Umbilical cord (tissue), 2 donors: ENCODE results near the gene SNX25. TPM values are rescaled to one million over a fixed set of nuclear protein-coding genes. Genes with fewer than 3 reads are reported as not detected.
"Not testable (repeated sequence)": the region's sequence is repeated elsewhere in the genome, so short reads cannot be mapped to it uniquely, and the experiment has no call there.

ENCODE experiments used
- DNase-seq: peaks from one replicate; pipeline ENCODE4 v3.0.0-alpha.2; 2015; ENCODE audit warnings: low spot score
- total RNA-seq: library from RNA; depleted of rRNA; stranded (reverse); fragments of >200 nt; gene quantifications from one replicate; pipeline ENCODE4 v1.2.3, GENCODE V29; 2014; ENCODE audit warnings: low replicate concordance; ENCODE audit not compliant: insufficient read depth

Gene SNX25
- 16.1 TPM for total RNA-seq

DNA sequence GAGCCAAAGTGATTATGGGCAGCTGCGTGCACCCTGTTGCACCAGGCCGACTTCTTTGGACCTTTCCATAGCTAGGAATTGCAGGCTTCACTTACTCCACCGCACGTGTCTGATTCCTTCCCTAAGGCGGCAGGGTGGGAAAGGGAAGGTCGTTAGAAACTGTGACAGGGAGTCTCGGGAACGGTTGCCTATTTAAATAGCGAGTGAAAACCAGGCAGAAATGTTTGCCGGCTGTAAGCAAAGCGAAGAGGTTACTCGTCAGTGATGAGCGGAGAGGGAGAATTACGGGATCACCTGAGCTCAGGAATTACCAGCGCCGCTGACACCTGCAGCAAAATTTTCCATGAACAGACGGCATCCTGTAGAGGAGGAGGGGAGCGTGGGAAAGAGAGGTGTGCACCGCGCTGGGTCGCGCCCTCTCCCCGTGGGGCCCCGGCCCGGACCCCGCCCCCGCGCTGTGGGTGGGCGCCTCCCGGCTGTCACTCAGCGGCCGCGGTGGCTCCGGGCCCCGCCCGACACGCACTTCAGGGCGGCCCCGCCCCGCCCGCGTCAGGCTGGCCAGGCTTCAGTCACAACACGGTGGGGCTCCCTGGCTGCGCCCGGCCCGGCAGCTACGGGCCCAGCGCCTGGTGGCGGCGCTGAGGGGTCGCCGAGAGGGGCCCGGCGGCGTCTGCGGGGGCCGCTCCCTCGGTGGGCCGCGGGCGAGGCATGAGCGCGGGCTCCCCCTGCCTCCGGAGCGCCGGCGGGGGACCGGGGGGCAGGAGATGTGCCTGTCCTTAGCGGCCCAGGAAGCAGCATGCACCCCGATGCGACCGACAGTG is at the start of gene SNX25:
TSS of gene SNX25 (plus strand) at position 568 of the 821 bp plus-strand sequence. CDS start at position 797, 229 bp downstream.
- DNase-seq = peak; percentile 80

DNA sequence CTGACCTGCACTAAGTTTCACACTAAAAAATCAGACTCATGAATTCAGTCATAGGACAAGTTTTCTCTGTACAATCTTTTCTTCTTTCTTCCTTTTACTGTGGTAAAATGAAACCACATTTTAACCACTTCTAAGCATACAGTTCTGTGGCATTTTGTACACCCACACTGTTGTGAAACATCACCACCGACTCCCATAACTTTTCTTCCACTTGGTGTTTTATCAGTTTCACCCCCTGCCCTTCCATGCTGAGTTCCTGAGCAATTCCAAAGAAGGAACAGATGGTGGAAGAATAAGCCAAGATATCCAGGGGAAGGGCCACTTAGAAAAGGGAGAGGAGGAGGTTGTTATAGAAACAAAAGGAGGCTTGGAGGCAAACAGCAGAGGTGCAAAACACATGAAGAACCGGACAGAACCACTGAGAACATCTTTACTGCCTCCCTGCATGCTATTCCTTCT is 43.8 kb upstream of the SNX25 start:
- no peak for DNase-seq

DNA sequence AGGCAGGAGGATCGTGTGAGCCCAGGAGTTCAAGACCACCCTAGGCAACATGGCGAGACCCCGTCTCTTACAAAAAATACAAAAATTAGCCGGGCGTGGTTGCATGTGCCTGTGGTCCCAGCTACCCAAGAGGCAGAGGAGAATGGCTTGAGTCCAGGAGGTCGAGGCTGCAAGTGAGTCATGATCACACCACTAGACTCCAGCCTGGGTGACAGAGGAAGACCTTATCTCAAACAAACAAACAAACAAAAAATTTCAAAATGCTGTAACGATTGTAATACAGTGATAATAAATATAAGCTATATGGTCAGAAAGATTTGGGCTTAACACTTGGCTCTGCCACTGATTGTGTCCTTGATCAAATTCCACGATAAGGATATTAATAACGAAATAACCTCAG is 42.2 kb upstream of the SNX25 start:
- no peak for DNase-seq

DNA sequence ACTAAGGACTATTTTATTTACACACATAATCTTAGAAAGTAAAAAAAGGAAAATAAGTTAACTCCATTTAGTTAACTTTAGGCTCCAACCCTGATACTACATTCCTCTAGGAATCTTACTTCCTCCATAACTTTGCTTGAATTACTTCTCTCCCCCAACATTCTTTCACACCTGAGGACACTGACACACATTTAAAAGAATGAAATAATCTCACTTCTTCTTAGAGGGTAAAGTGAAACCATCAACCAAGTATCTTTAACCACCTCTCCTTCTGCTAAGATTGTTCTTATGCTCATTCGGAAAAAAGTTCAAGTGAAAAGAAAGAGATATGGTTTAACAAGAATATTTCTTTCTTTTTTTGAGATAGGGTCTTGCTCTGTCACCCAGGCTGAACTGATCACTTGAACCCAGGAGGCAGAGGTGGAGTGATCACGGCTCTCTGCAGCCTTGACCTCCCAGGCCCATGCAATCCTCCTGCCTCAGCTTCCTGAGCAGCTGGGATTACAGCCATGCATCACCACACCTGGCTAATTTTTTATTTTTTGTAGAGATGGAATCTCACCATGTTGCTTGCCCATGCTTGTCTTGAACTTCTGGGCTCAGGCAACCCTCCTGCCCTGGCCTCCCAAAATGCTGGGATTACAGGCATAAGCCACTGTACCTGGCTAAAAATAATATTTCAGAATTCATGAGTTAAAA is 37.9 kb upstream of the SNX25 start:
- DNase-seq = no peak

DNA sequence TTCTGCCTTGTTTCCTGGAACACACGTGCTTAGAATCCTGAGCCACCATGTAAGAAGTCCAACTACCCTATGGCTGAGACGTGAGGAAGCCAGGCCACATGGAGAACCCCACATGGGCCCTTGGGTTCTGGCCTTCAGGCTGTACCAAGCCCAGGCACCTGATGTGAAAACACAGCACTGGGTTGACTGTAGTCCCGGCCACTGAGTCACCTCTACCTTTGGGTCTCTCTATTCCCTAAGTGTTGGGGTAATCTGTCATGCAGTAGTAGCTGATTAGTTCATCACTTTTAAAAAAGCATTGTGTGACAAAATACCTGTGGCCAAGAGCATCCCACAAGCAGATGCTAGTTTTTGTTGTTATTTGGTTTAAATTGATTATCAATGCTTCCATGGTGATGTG is 29.9 kb upstream of the SNX25 start:
- DNase-seq = no peak

DNA sequence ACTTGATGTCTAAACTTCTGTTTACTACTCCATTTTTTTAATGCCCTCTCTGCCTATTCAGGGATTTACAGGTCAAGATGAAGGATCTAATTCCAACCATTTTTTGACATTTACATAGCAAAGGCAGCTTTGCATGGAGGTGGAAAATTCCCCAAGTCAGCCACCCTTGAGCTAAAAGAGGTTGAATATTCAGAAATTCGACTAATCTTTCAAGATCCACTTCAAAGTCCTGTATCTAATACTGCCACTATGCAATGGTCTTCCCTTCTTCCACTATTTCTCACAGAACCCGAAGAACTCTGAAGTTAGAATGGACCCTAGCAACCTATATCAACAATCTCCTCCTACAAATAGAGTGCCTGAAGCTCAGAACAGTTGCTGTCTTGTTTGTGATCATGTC is 27.2 kb upstream of the SNX25 start:
- no peak for DNase-seq

DNA sequence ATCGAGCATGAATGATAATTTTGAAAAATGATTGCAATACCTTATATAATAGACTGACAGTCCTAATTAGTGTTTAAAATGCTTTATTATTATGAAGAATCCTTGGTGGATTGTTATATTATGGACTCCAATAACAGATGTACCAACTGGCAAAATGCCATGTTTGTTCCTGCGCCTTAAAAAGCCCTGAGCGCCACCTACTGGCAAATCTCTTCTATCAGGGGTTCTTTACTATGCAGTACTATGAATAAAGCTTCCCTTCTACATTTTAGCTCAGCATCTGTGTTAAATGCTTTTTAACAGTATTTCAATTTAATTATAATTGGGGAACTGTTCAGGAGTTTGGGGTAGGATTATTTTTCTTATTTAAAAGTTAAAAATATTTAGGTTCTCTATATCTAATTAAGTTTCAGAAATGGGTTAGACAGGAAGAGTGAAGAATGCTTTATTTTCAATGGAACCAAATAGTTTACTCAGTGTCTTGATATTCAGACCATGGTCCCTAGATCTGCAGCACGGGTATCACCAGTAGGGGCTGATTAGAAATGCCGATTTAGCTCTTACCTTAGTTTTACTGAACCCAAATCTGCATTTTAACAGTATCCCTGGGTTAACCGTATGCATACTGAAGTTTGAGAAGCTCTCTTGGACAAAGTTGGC is 25.6 kb upstream of the SNX25 start:
- DNase-seq = peak; percentile 87

DNA sequence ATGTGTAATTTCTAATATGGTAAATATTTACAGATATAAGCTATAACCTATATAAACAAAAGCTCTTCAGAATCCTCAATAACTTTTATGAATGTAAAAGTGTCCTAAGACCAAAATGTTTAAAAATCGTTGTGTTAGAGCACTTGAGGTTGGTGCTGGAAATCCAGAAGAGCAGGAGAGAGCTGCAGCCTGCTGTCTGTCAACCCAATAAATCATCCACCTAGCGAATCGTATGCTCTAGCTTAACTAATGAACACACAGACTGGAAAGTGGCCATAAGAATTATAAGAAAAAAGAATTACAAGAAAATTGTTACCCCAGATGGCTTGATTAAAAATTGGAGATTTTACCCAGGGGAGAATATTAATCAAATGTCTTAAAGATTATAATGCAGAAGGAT is 22.6 kb upstream of the SNX25 start:
- DNase-seq = no peak

DNA sequence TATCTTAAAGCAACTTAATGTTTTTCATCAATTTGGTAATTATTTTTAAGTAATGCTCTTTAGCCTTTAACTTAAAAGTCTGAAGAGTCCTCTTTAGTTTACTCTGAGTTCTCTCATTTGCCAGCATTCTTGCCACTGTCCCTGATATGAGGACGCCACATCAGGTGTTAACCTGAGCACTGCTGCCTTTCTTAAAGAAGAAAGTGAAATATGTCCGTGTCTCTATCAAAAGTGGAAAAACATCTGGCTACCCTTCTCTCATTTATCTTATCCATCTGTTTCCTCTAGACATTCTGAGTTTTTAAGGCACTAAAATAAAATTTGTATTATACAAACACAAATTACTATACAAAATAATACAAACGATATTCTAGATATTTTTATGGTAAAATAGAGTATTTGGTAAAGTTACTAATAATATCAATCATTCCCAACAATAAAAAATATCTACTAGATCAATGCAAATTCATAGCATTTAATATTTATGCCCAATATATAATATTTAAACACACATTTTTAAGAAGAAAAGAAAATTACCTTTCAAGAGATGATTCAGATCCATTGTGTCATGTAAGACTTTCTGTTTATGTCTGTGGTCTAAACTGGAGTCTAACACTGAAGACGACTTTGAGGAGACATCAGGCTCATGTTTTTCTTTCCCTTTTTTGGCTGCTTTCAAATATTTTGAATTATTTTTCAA is 19.6 kb upstream of the SNX25 start:
- no peak for DNase-seq

DNA sequence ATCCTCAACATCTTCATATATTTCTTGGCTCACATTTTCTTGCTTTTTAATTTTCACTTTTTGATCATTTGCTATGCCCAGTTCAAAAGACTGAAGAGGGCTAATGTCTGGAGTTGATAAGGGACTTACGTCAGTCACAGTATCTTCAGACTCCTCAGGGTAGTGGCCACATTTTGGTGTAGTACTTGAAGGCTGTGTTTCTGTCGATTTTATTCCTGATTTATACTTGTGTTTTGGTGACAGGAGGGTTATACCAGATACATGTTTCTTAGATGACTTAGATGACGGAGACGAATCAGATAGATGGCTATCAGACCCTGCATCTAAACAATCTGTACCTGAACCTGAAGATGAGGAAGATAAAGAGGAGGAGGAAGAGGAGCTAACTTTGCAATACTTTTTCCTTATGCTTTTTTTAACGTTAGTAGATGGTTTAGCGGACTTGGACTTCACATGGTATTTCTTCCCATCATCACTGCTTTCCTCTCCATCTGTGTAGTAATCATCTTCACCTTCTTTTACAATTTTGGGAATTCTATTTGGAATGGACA is 19.0 kb upstream of the SNX25 start:
- DNase-seq = no peak

DNA sequence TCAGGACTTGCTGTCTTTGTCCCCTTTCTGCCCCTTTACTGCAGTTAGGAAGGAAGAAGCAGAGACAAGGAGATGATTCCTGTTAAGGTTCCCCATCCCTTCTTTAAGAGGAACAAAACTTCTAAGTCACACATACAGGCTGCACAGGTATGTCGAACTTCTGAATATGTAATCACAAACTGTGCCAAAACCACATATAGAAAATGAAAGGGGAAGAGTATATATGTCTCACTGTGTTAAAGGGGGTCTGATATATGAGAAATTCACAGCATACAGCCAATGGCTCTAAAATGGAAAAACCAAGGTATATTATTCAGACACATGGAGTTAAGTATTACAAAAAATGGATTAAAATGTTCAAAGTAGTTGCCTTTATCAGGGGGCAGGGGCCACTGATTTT is 17.3 kb upstream of the SNX25 start:
- DNase-seq = no peak

DNA sequence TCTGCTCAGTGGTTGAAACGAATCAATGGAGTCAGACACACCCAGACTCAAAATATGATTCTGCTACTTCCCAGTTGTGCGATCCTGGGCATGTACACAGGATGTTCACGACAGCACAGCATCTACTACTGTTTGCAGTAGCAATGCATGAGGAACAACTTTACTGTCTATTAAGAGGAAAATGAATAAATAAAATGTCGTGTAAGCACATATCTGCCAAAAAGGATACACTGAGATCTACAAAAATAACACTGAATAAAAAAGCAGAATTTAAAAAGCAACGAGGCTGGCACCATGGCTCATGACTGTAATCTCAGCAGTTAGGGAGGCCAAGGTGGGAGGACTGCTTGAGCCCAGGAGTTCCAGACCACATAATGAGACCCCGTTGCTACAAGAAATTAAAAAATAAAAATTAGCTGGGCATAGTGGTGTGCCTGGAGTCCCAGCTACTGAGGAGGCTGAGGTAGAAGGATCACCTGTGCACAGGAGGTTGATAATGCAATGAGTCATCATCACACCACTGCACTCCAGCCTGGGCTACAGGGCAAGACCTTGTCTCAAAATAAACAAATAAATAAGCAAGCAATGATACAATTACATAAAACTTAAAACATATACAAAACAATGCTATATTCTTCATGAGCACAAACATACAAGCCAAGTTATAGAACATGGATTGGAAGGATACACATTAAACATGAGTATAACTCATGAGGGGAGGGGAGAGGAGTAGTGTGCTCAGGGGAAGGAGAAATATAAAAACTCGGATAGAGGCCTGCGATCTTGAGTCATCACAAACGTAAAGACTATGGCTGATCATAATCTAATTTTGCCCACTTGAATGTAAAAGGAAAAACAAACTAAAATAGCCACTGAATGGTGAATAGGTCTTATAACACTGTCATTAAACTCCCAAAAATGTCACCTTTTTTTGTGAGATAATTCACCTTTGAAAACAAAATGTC is 14.2 kb upstream of the SNX25 start:
- no peak for DNase-seq

DNA sequence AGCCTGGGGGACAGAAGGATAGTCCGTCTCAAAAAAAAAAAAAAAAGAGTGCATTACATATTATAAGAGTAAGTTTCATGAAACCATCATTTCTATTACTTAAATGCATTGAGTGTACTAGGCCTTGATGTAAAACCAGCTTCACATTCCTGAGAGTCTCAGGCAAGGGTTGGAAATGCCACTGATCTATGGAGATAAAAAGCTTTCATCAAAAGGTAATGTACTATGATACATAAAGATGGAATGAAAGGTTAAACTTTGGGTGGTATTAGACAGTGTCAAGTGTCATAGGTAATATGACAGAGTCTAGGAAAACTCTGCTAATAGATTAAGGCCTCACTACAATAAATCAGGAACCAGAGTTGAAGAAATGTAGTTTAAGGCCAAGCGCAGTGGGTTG is 13.0 kb upstream of the SNX25 start:
- peak; percentile 22 for DNase-seq

DNA sequence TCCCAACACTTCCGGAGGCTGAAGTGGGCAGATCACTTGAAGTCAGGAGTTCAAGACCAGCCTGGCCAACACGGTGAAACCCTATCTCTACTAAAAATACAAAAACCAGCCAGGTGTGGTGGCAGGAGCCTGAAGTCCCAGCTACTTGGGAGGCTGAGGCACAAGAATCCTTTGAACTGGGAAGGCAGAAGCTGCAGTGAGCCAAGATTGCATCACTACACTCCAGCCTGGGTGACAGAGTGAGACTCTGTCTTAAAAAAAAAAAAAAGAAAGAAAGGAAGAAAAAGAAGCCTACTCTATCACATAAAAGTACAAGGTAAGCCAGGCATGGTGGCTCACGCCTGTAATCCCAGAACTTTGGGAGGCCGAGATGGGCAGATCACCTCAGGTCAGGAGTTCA is 11.2 kb upstream of the SNX25 start:
- not testable (repeated sequence) for DNase-seq

DNA sequence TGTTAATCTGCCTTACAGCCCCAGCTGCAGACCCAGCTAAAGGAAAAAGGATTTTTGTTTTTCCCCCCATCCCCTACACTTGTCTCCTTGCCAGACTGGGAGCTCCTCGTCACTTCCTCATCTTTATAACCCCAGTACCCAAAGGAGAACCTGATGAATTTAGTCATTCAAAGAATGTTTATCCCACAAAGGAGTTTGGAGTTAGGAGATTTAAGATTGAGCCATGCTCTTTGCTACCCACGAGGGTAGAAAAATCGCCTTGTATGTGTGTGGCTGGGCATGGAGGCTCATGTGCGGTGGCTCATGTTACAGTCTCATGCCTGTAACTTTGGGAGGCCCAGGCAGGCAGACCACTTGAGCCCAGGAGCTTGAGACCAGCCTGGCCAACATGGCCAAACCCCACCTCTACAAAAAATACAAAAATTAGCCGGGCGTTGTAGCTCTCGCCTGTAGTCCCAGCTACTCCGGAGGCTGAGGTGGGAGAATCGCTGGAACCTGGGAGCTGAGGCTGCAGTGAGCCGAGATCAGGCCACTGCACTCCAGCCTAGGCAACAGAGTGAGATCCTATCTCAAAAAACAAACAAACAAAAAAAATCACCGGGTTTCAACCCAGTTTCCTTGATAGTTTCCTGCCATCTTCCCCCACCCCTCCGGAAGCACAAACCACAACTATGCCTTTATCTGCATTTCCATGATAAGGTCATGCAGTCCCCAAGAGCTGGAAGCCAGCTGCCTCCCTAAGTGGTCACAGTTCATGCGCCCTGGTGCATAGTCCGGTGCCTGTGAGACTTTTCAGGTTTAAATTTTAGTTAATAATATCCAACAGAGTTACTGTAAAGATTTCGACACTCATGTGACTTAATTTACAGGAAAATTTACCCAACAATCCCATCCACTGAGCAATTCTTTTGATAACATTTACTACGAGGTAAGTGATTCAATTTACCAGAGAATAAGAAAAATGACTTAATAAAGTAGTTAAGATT is 7.1 kb upstream of the SNX25 start:
- DNase-seq = no peak

DNA sequence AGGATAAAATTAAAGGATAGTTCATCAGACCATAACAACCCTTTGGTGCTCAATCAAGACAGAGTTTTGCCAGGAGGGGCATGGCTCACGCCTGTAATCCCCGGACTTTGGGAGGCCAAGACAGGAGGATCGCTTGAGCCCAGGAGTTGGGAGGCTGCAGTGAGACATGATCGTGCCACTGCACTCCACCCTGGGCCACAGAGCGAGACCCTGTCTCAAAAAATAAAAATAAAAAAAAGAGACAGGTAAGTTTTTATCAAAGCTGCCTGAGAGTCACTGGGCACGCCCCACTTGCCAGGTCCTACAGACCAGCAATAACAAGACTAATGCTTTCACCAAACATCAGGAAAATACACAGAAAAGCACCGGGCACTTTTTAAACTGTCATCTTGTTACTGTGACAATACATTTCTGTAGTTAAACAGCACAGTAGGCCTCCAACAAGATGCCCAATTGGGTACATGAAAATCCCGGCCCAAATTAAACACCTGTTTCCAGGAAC is 6.4 kb upstream of the SNX25 start:
- DNase-seq = no peak

DNA sequence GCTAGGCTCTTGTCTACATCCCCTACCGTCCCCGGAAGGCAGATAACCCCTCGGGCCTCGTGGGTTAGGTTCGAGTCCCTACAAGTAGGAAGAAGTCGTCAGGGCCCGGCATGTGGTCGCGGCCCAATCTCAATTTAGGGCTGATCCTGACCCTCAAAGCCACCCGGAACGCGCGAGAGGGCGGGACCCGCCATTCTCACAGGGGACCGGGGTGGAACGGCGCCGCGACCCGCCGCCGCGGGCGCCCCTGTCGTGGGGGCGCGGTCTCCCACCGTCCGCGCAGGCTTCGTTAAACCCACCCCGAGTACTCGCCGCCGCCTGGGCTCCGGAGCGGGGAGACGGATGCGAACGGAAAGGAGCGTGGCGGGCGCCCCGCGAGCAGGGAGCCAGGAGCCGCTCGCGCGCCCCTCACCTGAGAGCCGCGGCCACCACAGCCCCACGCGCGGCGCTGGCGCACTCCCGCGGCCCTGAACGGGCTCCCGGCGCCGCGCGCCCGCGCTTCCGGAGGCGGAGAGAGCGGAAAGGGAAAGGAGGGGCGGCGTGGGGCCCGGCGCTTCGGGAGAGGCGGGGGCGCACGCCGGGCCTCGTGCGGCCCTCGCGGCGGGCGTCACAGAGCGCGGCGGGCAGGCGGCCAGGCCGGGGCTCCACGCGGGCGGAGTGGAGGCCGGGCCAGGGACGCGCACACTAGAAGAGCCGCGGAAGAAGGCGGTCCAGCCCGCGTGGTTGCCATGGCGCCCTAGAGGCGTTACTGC is 5.7 kb upstream of the SNX25 start, which contains the start of gene CFAP97:
TSS of gene CFAP97 (minus strand) at position 515 of the 752 bp plus-strand sequence. CDS start 12,804 bp downstream, outside the sequence.
- peak; percentile 95 for DNase-seq
